Measurements from ENCODE around the gene REXO2.

REXO2 gene

DNA sequence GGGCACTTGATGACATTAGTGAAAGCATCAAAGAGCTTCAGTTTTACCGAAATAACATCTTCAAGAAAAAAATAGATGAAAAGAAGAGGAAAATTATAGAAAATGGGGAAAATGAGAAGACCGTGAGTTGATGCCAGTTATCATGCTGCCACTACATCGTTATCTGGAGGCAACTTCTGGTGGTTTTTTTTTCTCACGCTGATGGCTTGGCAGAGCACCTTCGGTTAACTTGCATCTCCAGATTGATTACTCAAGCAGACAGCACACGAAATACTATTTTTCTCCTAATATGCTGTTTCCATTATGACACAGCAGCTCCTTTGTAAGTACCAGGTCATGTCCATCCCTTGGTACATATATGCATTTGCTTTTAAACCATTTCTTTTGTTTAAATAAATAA lies 10.6 kb downstream of the REXO2 start:
- Mint-ChIP-seq H3K9me3 (no peaks in the 10 kb centered on the region), H3K27ac (no peak overlapping the region), H3K4me1 (ENCODE audit: low read depth in 2 of 2) (peaks cover 5 to 6% of the 10 kb centered on the region in 2 donors), H3K36me3 (ENCODE audit: insufficient read depth) (peaks cover 15% of the 10 kb centered on the region), H3K27me3 (no peaks in the 10 kb centered on the region), H3K4me3 (no peak overlapping the region)
- ATAC-seq (replicated peaks) (no peak), DNase-seq (no peak)

- Mint-ChIP-seq H3K36me3 (ENCODE audit: insufficient read depth) (peaks cover 11% of the 10 kb centered on the region), H3K27ac (no peak overlapping the region), H3K9me3 (no peaks in the 10 kb centered on the region), H3K4me1 (ENCODE audit: low read depth in 2 of 2) (peaks cover 0 to 1% of the 10 kb centered on the region in 2 donors), H3K4me3 (no peak overlapping the region), H3K27me3 (no peaks in the 10 kb centered on the region)
- no peak for DNase-seq
- ATAC-seq (replicated peaks): no peak
Observed at GRCh38 chr11:114452399-114452798, 13.1 kb downstream of the REXO2 start.

DNA sequence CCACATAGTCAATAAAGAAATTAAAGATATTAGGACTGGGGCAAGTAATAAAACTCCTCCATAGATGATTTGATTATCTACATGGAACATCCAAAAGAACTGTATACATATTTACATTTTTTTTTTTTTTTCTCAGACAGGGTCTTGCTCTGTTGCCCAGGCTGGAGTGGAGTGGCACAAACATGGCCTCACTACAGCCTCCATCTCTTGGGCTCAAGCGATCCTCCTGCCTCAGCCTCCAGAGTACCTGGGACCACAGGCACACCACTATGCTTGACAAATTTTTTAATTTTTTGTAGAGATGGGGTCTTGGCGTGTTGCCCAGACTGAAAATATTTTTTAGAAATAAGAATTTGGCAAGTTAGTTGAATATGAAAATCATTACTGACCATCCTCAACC lies 24.7 kb downstream of the REXO2 start:
- Mint-ChIP-seq H3K27ac (no peak overlapping the region), H3K4me3 (no peak overlapping the region), H3K9me3 (peaks cover 0 to 7% of the 10 kb centered on the region in 2 donors), H3K36me3 (ENCODE audit: insufficient read depth) (no peaks in the 10 kb centered on the region), H3K4me1 (ENCODE audit: low read depth in 2 of 2) (no peaks in the 10 kb centered on the region), H3K27me3 (no peaks in the 10 kb centered on the region)
- no peak for ATAC-seq (replicated peaks)
- DNase-seq: no peak

GRCh38 chr11:114466742-114467141 lies 27.5 kb downstream of the REXO2 start:
- DNase-seq (no peak), ATAC-seq (replicated peaks) (no peak)
- Mint-ChIP-seq H3K27me3 (no peaks in the 10 kb centered on the region), H3K27ac (no peak overlapping the region), H3K9me3 (peaks cover 0 to 7% of the 10 kb centered on the region in 2 donors), H3K4me1 (ENCODE audit: low read depth in 2 of 2) (no peaks in the 10 kb centered on the region), H3K4me3 (no peak overlapping the region), H3K36me3 (ENCODE audit: insufficient read depth) (no peaks in the 10 kb centered on the region)

GRCh38 chr11:114472661-114473060 lies 33.4 kb downstream of the REXO2 start:
- ATAC-seq (replicated peaks) (no peak), DNase-seq (no peak)
- Mint-ChIP-seq H3K4me3 (no peak overlapping the region), H3K27me3 (peaks cover 10 to 12% of the 10 kb centered on the region in 2 donors), H3K27ac (no peak overlapping the region), H3K9me3 (no peaks in the 10 kb centered on the region), H3K36me3 (ENCODE audit: insufficient read depth) (no peaks in the 10 kb centered on the region), H3K4me1 (ENCODE audit: low read depth in 2 of 2) (no peaks in the 10 kb centered on the region)

GRCh38 chr11:114478001-114478410 lies 38.7 kb downstream of the REXO2 start:
- Mint-ChIP-seq H3K4me3 (no peak overlapping the region), H3K4me1 (ENCODE audit: low read depth in 2 of 2) (no peaks in the 10 kb centered on the region), H3K9me3 (no peaks in the 10 kb centered on the region), H3K27me3 (peaks cover 10 to 12% of the 10 kb centered on the region in 2 donors), H3K27ac (no peak overlapping the region), H3K36me3 (ENCODE audit: insufficient read depth) (no peaks in the 10 kb centered on the region)
- DNase-seq: no peak
- no peak for ATAC-seq (replicated peaks)

DNA sequence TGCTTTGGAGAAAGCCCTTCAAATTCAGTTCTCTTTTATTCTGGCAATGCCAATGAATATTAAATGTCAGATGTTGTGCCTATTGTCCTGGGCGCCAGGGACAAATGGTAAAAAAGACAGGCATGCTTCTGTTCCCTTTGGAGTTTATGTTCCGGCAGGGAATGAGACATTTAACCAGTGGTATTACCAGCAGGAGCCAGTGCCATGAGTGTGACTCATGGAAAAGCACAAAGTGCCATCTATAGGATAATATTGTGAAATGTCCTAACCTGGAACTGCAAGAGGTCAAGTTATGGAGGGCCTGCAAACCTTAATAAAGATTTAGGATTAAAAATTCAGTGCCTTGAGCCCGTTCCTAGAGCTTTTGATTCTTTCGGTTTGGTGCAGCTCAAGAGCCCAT lies 39.5 kb downstream of the REXO2 start:
- H3K4me1 Mint-ChIP-seq (ENCODE audit: low read depth in 2 of 2): no peaks in the 10 kb centered on the region
- no peak for DNase-seq
- H3K36me3 Mint-ChIP-seq (ENCODE audit: insufficient read depth): no peaks in the 10 kb centered on the region
- H3K27ac Mint-ChIP-seq: no peak overlapping the region
- no peak overlapping the region for H3K4me3 Mint-ChIP-seq
- H3K27me3 Mint-ChIP-seq: peaks cover 10% of the 10 kb centered on the region in 2 donors
- H3K9me3 Mint-ChIP-seq: no peaks in the 10 kb centered on the region
- ATAC-seq (replicated peaks): no peak

GRCh38 chr11:114479331-114479730 lies 40.1 kb downstream of the REXO2 start:
- Mint-ChIP-seq H3K9me3 (no peaks in the 10 kb centered on the region), H3K27me3 (peaks cover 5 to 7% of the 10 kb centered on the region in 2 donors), H3K36me3 (ENCODE audit: insufficient read depth) (no peaks in the 10 kb centered on the region), H3K4me1 (ENCODE audit: low read depth in 2 of 2) (no peaks in the 10 kb centered on the region), H3K27ac (no peak overlapping the region), H3K4me3 (no peak overlapping the region)
- DNase-seq (no peak), ATAC-seq (replicated peaks) (no peak)

DNA sequence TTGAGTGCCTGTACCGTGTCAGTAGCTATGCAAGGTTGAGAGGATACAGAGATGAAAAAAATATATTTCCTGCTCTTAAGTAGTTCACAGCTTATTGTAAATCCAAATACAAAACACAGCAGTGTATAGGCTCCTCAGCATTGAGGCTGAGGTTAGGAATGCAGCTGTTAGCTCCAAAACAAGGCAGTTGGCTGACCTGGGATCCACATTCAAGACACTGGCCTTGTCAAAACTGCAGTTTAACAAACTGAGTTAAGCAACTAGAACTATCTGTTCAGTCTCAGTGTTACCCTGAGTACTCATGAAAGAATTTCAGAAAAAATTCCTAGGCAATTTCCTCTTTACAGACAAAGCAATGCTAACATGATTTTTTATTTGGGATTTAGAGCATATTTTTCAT lies 42.8 kb downstream of the REXO2 start:
- H3K36me3 Mint-ChIP-seq (ENCODE audit: insufficient read depth): no peaks in the 10 kb centered on the region
- H3K27me3 Mint-ChIP-seq: peaks cover 9 to 22% of the 10 kb centered on the region in 2 donors
- no peak overlapping the region for H3K4me3 Mint-ChIP-seq
- no peaks in the 10 kb centered on the region for H3K4me1 Mint-ChIP-seq (ENCODE audit: low read depth in 2 of 2)
- ATAC-seq (replicated peaks): no peak
- H3K27ac Mint-ChIP-seq: no peak overlapping the region
- no peaks in the 10 kb centered on the region for H3K9me3 Mint-ChIP-seq
- DNase-seq: no peak

- H3K36me3 Mint-ChIP-seq (ENCODE audit: insufficient read depth): no peaks in the 10 kb centered on the region
- no peak overlapping the region for H3K27ac Mint-ChIP-seq
- H3K9me3 Mint-ChIP-seq: no peaks in the 10 kb centered on the region
- peaks cover 20 to 28% of the 10 kb centered on the region in 2 donors for H3K27me3 Mint-ChIP-seq
- H3K4me1 Mint-ChIP-seq (ENCODE audit: low read depth in 2 of 2): no peaks in the 10 kb centered on the region
- DNase-seq (no peak), ATAC-seq (replicated peaks) (no peak)
- H3K4me3 Mint-ChIP-seq: no peak overlapping the region
Observed at GRCh38 chr11:114483929-114484328, 44.7 kb downstream of the REXO2 start.

DNA sequence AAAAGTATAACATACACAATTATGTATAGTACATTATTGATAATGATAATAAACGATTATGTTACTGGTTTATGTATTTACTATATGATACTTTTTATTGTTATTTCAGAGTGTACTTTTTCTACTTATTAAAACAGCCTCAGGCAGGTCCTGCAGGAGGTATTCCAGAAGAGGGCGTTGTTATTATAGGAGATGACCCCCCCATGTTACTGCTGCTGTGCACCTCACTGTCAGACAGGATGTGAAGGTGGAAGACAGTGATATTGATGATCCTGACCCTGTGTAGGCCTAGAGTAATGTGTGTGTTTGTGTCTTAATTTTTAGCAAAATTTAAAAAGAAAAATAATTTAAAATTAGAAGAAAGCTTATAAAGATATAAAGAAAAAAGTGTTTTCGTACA lies 57.6 kb downstream of the REXO2 start:
- no peak overlapping the region for H3K27ac Mint-ChIP-seq
- H3K36me3 Mint-ChIP-seq (ENCODE audit: insufficient read depth): no peaks in the 10 kb centered on the region
- no peaks in the 10 kb centered on the region for H3K9me3 Mint-ChIP-seq
- DNase-seq (no peak), ATAC-seq (replicated peaks) (no peak)
- H3K4me1 Mint-ChIP-seq (ENCODE audit: low read depth in 2 of 2): no peaks in the 10 kb centered on the region
- peaks cover 9 to 15% of the 10 kb centered on the region in 2 donors for H3K27me3 Mint-ChIP-seq
- H3K4me3 Mint-ChIP-seq: no peak overlapping the region

- no peak for DNase-seq
- no peak overlapping the region for H3K27ac Mint-ChIP-seq
- no peak overlapping the region for H3K4me3 Mint-ChIP-seq
- peaks cover 0 to 3% of the 10 kb centered on the region in 2 donors for H3K9me3 Mint-ChIP-seq
- no peak for ATAC-seq (replicated peaks)
- no peaks in the 10 kb centered on the region for H3K36me3 Mint-ChIP-seq (ENCODE audit: insufficient read depth)
- H3K4me1 Mint-ChIP-seq (ENCODE audit: low read depth in 2 of 2): no peaks in the 10 kb centered on the region
- peaks cover 25 to 33% of the 10 kb centered on the region in 2 donors for H3K27me3 Mint-ChIP-seq
Observed at GRCh38 chr11:114499756-114500155, 60.5 kb downstream of the REXO2 start.

All from effector memory CD8-positive, alpha-beta T cell (primary cell).